Loucy (cell line): ENCODE results near the gene MICU2.

Experiments
- CTCF ChIP-seq: fragments of 200-600 bp; sonication (generic); conservative IDR thresholded peaks from 2 replicates; pipeline ENCODE4 v1.5.1; 2014; ENCODE audit warnings: mild to moderate bottlenecking, antibody characterized with exemption, low read length
- EZH2phosphoT487 ChIP-seq: fragments of 200-600 bp; IDR thresholded peaks from 2 replicates; pipeline ENCODE4 v1.6.1; 2018; ENCODE audit warnings: antibody characterized with exemption, mild to moderate bottlenecking, moderate library complexity, borderline replicate concordance

- TF ChIP-seq CTCF = no peak
- no peak for TF ChIP-seq EZH2phosphoT487
Observed at GRCh38 chr13:21608961-21609360, 5.0 kb upstream of the MICU2 start.
